Activated CD4-positive, alpha-beta T cell treated with anti-CD3 and anti-CD28 coated beads, Interleukin-2, Interleukin-6, amounts not matched to agents 100 ng/mL and 50 ng/mL, durations not matched to agents 16 hours and 8 hours (primary cell): Measurements from ENCODE around the gene NAT14.
A peak's percentile ranks its signal among the peaks of the same experiment; 100 is the strongest.
"Not testable (repeated sequence)": the region's sequence is repeated elsewhere in the genome, so short reads cannot be mapped to it uniquely, and the experiment has no call there.

Source experiments
- DNase-seq: peaks from one replicate; pipeline ENCODE4 v3.0.0-alpha.2; 2020

NAT14 gene

DNA sequence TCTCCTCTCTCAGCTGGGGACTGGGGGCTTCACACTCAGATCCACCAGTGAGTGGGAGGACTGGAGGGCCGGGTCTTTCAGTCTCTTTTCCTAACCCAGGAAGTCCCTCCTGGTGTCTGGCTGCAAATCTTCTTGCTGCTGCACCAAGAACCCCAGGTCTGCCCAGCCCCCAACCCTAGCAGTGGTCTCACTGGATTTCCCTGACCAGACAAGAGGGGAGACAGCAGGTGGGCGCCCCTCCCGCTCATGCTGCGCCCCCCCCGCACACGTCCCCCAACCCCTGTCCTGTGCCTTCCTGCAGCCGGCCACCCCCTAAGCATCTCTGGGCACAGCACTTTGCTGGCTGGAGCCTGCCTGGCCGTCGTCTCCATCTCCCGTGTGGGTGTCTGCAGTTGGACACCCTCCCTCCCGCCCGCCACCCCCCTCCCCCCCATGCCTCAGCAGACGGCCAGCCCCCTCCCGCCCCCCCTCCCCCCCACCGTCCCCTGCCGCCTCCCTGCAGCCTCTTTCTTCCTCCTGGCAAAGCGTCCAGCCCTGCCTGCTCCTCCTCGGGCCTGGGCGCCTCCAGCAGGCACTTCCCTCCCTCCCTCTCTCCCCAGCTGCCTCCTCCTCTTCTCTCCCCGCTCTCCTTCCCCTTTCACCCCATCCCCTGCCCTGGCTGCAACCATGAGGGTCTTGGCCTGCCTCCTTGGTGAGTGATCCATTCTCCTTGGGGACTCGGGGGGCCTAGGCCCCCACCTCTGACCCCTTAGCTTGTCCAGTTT lies 3.1 kb downstream of the NAT14 start, which contains the start of gene SSC5D:
TSS of gene SSC5D (plus strand) at position 513 of the 764 bp plus-strand sequence. CDS start at position 667, 154 bp downstream.
- no peak for DNase-seq

DNA sequence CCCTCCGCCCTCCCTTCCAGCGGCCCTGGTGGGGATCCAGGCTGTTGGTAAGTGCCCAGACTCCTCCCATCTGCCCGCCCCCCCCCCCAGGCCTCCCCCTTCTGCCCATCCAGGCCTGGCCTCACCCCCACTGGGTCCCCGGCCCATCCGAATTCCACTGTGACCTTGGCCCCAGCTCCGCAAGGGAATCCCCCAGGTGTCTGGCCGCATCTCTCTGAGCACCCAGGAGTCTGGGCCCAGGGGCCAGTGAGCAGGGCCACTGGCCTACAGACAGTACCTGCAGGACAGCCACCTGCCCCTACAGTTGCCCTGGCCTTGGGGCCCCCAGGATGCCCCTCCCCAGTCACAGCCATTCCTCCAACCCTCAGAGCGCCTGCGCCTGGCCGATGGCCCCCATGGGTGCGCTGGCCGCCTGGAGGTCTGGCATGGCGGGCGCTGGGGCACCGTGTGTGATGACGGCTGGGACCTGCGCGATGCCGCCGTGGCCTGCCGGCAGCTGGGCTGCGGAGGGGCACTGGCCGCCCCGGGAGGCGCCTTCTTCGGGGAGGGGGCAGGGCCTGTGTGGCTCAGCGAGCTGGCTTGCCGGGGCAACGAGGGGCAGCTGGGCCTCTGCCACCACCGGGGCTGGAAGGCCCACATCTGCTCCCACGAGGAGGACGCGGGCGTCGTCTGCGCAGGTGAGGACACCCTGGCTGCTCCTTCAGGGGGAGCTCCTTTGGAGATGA lies 4.2 kb downstream of the NAT14 start:
- DNase-seq, result no peak

DNA sequence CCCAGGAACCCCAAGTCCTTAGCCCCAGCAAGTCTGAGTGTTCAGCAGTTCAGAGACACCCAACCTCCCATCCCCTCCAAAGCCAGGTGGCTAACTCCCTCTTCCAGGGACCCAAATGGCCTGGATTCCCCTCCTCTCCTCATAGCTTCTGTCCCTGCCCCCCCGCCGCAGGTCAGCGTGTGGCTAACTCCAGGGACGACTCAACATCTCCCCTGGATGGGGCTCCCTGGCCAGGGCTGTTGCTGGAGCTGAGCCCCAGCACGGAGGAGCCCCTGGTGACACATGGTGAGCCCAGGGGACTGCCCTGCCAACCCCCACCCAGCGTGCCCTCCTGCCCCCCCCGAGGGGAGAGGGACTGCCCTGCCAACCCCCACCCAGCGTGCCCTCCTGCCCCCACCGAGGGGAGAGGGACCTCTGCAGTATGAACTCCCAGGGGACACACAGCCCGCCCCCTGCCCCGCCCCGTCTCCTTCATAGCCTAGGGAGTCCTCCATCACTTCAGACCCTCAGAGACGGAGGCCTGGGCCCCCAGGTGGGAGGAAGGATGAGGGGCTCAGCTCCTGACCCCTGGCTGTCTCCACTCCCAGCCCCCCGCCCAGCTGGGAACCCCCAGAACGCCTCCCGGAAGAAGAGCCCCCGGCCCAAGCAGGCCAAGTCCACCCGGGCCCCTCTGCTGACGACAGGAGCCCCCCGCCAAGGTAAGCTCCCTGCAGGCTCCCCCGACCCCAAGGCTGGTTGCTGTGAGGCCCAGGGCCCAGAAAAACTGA lies 4.9 kb downstream of the NAT14 start:
- no peak for DNase-seq

DNA sequence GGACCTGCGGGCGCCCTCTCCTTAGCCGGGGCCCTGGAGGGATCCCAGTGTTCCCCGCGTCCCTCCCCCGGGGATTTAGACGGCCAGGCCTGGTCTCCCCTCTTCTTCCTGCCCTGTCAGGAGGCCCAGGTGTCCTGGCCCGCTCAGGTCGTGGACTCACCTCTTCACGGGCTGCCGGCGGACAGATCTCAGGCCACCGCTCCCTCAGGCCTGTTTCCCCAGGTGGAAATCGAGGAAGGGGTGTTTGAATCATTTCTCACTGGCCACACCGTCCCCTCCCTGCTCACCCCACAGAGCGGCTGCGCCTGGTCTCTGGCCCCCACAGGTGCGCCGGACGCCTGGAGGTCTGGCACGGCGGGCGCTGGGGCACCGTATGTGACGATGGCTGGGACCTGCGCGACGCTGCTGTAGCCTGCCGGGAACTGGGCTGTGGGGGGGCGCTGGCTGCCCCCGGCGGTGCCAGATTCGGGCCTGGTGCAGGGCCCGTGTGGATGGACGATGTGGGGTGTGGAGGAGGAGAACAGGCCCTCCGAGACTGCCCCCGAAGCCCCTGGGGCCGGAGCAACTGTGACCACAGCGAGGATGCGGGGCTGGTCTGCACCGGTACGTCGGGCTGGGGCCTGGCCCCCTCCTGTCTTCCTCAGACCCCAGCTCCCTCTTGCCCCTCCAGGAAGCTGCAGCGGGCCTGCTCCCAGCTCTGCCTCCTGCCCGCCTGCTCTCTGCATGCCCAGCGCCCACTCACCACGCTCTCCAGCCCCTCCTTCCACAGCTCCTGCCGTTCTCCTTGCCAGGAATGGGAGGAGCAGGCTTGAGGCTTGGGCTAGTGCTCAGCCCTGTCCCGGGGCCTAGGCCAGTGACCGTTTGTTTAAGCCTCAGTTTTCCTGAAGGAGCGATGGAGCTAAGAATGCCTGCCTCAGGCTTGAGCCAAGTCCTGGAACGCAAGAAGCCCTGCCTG lies 5.8 kb downstream of the NAT14 start:
- DNase-seq, result no peak

DNA sequence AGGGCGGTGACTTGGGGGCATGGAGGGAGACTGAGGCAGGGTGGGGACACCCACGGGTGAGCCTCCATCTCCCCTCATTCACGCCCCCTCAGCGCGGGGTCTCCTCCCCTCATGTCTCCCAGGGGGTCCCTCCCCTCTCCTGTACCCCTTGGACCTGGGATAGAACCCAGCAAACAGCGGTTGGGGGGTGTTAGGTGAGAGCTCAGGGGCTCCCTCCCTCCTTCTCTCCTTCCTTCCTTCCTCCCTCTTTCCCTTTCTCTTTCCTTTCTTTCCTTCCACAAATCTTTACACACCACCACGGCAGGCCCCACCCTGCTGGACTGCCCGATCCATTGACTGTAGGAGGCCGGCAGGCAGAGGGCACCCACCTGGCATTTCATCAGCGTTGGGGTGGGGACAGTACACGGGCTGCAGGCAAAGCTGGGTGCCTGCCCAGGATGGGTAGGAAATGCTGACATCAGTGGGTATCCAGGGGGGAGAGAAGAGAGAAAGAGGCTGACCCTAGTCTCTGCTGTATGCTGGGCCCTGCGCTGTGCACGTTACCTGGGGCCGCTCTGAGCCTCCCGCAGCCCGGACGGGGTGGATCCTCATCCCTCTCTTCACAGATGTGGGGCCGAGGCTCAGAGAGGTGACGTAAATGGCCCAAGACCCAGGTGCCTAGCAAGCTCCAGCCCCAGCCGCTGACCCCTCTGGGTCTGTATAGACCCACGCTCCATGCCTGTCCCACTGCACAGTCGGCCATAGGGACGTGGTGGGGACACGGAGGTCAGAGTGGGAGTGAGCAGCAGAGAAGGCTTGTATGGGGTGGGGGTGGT lies 6.8 kb downstream of the NAT14 start:
- no peak for DNase-seq

DNA sequence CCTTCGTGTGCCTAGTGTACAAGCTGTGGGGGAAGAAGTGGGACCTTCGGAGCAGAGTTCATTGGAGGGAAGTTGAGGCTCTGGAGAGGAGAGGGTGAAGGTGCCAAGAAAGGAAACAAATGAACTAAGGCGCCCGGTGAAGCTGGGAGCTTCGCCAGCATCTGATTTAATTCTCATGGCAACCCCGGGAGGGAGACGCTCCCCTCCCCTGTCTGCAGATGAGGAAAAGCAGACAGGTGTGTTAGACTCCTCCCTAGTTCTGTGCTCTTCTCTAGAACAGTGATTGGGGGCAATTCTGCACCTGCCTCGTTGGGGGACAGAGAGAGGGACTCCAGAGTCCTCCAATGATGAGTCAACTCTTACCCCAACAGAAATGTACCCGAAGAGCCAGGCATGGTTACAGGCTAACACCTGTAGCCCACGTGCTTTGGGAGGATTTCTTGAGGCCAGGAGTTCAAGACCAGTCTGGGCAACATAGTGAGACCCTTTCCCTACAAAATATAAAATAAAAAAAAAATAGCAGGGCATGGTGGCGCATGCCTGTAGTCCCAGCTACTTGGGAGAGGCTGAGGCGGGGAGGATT lies 7.5 kb downstream of the NAT14 start:
- no peak for DNase-seq

DNA sequence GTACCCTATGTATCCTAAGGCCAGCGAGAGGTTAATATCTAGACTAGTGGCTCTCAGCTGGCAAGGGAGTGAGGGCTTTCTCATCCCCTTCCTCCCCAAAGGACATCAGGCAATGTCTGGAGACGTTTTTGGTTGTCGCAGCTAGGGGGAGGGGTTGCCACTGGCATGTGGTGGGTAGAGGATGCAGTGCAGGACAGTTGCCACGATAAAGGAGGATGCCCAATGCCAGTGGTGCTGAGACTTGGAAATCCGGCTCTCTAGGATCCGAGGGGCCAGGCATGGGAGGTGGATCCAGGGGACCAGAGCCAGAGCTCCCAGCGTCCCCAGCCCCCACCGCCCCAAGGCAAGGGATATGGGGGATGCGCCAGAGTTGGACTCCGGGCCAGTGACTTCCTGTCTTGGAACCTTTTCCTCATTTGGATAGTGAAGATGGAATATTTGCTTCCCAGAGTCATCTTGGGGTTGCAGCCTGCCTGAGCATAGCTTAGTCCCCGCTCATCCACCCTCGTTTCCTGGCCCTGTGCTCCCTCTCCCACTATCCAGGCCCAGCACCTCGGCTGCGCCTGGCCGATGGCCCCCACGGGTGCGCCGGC lies 8.2 kb downstream of the NAT14 start:
- no peak for DNase-seq

DNA sequence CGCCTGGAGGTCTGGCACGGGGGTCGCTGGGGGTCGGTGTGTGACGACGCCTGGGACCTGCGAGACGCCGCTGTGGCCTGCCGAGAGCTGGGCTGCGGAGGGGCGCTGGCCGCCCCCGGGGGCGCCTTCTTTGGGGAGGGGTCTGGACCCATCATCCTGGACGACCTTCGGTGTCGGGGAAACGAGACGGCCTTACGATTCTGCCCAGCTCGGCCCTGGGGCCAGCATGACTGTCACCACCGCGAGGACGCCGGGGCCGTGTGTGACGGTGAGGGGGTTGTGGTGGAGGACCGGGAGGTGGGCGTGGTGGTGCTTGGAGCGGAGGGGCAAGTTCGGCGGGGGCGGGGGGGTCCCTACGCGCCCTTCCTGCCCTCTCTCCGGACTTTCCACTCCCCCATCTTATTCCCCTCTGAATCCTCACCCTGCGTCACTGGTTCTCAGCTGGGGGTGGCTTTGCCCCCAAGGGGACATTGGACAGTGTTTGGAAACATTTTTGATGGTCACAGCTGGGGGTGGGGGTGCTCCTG lies 8.7 kb downstream of the NAT14 start:
- no peak for DNase-seq

DNA sequence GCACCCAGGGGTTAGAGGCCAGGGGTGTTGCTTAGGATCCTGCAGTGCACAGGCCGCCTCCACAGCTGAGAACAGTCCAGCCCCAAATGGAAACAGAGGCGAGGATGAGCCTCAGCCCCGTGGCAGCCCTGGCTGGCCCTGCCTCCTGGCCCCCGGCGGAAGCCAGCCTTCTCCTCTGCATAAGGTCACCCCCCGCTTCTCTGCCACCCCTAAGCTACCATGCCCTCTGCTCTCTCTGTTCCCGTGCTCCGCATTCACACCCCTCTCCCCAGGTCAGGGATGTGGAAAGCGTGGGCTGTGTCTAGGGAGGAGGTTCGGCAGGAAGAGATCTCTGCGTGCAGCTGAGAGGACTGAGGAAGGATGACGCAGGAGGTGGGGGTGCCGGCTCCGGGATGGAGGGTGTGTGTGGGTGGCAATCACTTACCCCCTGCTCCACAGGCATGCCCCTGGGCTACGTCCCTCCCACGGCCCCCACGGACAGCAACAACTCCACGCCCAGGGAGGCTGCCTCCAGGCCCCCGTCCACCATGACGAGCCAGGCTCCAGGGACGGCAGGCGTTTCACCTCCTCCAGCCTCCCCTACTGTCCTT lies 9.3 kb downstream of the NAT14 start:
- no peak for DNase-seq

DNA sequence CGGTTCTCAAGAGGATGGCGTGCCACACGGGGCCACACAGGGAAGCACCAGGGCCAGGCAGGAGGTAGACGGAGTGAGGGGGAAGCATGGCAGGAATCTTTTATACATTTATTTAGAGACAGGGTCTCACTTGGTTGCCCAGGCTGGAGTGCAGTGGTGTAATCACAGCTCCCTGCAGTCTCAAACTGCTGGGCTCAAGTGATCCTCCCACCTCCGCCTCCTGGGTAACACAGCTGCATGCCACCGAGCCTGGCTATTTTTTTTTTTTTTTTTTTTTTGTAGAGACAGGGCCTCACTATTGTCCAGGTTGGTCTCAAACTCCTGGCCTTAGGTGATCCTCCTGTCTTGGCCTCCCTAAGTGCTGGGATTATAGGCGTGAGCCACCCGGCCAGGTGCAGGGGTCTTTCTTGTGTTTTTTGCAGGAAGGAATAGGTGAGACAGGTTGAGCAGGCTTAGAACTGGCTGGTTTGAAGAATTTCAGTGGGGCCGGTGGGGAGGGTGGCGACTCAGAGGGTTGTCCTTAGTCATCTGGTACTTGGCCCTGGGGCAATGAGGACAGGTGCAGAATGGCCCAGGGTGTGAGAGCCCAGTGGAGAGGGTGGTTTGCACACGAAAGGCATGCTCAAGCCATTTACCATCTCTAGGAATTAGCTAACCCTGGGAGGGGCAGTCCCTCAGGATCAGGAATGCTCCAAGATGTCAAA lies 10.8 kb downstream of the NAT14 start:
- DNase-seq, result no peak

DNA sequence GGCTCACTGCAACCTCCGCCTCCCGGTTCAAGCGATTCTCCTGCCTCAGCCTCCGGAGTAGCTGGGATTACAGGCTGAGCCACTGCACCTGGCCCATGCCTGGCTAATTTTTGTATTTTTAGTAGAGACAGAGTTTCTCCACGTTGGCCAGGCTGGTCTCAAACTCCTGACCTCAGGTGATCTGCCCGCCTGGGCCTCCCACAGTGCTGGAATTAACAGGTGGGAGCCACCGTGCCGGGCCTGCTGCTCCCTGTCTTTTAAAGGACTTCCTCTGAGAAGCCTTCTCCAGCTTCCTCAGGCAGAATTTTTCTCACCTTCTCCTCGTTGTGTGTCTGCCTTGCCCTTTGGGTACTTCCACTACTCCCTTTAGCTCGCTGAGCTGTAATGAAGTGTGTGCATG lies 11.8 kb downstream of the NAT14 start:
- DNase-seq, result not testable (repeated sequence)

DNA sequence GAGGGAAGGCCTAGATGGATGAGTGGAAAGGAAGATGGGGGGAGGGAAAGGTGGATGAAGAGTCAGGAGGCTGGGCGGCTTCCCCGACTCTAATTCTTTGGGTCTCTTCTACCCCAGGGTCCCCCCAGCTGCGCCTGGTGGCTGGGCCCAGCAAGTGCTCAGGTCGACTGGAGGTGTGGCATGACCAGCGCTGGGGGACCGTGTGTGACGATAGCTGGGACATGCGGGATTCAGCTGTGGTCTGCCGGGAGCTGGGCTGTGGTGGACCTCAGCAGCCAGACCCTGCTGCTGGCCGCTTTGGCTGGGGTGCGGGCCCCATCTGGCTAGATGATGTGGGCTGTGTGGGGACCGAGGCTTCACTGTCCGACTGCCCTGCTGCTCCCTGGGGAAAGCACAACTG lies 12.8 kb downstream of the NAT14 start:
- DNase-seq, result no peak

DNA sequence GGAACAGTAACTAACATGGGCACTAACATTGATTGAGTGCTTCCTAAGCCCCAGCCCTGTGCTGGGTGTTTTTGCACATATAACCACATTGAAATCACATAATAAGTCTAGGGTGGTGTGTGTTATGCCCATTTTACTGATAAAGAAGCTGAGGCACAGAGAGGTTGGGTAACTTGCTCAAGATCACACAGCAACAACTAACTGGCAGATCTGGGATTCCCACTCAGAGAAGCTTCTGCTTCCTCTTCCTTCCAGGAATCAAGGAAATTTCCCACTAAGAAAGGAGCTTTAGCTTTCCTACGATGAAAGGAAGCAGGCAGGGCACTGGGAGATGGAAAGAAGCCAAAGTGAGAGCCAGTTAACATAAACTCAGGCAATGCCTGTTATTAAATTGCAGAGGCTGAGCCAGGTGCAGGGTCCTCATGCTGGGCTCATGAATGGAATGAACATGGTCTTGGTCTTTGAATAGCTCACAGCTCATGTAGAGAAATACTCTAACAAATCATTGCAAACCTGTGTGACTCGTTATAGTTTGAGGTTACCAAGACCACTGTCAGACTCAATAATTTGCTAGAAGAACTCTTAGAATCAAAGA lies 13.4 kb downstream of the NAT14 start:
- DNase-seq, result no peak

DNA sequence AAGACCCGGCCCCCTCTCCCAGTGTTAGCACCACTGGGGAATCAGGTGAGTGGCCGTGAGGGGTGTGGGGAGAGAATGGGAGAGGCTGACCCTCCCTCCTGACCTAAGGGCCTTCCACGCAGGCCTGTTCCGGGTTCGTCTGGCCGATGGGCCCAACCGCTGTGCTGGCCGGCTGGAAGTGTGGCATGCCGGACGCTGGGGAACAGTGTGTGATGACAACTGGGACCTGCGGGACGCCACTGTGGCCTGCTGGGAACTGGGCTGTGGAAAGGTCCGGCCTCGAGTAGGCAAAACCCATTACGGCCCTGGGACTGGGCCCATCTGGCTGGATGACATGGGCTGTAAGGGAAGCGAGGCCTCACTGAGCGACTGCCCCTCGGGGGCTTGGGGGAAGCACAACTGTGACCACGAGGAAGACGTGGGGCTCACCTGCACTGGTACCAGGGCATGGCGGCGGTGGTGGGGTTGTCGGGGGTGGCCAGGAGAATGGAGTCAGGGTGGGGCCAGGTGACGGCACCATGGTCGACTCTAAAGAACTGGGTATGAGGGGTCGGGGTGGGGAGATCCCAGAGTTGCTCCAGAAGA lies 15.5 kb downstream of the NAT14 start:
- DNase-seq, result no peak

DNA sequence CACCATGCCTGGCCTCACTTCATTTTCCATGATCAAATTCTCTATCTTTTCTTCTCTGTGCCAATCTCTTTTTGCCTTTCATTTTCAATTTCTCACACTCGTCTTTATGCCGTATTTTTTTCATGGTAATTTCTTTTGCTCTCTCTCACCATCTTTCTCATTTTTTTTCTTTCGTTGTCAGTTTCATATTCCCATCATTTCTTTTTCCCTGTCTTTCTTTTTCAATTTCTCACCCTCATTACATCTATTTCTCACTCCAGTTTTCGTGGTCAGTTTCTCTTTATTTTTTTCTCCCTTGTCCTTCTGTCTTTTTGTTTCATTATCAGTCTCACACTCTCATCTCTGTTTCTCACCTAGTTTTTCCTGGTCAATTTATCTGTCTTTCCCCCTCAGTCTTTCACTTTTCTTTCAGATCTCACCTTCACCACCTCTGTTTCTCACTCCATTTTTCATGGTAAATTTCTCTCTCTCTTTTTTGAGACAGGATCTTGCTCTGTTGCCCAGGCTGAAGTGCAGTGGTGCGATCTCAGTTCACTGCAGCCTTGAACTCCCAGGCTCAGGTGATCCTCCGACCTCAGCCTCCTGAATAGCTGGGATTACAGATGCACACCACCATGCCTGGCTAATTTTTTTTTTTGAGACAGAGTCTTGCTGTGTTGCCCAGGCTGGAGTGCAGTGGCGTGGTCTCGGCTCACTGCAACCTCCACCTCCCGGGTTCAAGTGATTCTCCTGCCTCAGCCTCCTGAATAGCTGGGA lies 17.4 kb downstream of the NAT14 start:
- no peak for DNase-seq

DNA sequence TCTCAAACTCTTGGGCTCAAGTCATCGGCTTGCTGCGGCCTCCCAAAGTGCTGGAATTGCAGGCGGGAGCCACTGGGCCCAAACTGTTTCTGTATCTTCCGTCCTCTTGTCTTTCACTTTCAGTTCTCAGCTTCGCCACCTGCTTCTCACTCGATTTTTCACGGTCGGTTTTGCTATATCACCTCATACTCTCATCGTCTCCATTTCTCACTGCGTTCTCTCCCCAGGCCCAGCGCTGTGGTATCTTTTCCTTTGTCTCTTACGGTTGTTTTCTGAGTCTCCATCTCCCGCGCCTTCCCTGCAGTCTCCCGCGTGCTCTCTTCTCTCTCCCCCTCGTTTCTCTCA lies 18.1 kb downstream of the NAT14 start:
- no peak for DNase-seq

DNA sequence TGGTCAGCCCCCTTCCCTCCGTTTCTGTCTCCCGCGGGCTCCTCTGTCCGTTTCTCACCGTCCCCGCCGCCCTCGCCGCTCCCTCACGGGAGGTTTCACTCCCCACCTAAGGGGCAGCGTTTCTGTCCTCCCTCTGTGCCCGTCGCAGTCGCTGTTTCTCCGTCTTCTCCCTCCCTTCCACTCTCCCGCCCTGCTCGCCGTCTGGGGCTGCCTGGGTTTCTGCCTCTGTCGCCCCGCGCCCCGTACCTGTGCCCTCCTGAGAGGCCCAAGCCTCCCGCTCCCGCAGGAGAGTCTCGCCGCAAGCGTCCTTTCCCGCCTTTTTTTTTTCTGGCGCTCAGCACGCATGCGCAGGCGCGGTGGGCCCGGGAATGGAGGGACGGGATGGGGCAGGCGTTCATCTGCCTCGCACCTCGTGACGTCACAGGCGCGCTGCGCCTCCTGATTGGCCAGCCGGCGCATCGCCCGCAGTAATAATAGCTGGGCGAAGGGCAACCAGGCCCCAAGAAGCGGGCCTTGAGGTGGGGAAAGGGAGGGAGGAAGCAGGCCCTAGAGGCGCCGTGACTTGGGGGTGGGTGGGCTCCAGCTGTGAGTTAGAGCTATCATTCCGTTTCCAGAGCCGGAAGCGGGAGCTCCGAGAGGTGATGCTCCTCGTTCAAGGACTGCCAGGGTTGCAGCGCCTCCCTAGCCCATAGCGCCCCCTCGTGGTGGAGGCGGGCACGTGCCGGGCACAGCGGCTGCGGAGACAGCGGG lies 18.7 kb downstream of the NAT14 start:
- peak; percentile 96 for DNase-seq
